ENCODE results near the gene HHAT.
"Not testable (repeated sequence)": the region's sequence is repeated elsewhere in the genome, so short reads cannot be mapped to it uniquely, and the experiment has no call there.

Gene HHAT

GRCh38 chr1:210397681-210398080, 69.0 kb downstream of the HHAT start:
- no peaks in the 10 kb centered on the region for H3K27me3 Mint-ChIP-seq
- H3K9me3 Mint-ChIP-seq: no peaks in the 10 kb centered on the region
- no peak overlapping the region for H3K4me3 Mint-ChIP-seq
- H3K4me1 Mint-ChIP-seq (ENCODE audit: low read depth in 2 of 2): peaks cover 20 to 35% of the 10 kb centered on the region in 2 donors
- H3K36me3 Mint-ChIP-seq (ENCODE audit: insufficient read depth): peaks cover 4% of the 10 kb centered on the region
- DNase-seq (no peak), ATAC-seq (replicated peaks) (no peak)
- peak overlapping the region in 1 of 2 donors; percentile 76 for H3K27ac Mint-ChIP-seq

- peaks cover 20 to 33% of the 10 kb centered on the region in 2 donors for H3K4me1 Mint-ChIP-seq (ENCODE audit: low read depth in 2 of 2)
- H3K27ac Mint-ChIP-seq: no peak overlapping the region
- H3K9me3 Mint-ChIP-seq: no peaks in the 10 kb centered on the region
- ATAC-seq (replicated peaks): no peak
- peaks cover 4% of the 10 kb centered on the region for H3K36me3 Mint-ChIP-seq (ENCODE audit: insufficient read depth)
- no peak for DNase-seq
- no peak overlapping the region for H3K4me3 Mint-ChIP-seq
- H3K27me3 Mint-ChIP-seq: no peaks in the 10 kb centered on the region
Measured at GRCh38 chr1:210398466-210398865, 69.8 kb downstream of the HHAT start.

GRCh38 chr1:210400043-210400840, 71.5 kb downstream of the HHAT start:
- ATAC-seq (replicated peaks): peak; percentile 67
- Mint-ChIP-seq H3K4me1 (ENCODE audit: low read depth in 2 of 2) (peaks cover 8 to 20% of the 10 kb centered on the region in 2 donors), H3K27me3 (no peaks in the 10 kb centered on the region)

GRCh38 chr1:210402560-210402959, 73.9 kb downstream of the HHAT start:
- Mint-ChIP-seq H3K27ac (peak overlapping the region in 1 of 2 donors; percentile 13), H3K9me3 (no peaks in the 10 kb centered on the region), H3K36me3 (ENCODE audit: insufficient read depth) (no peaks in the 10 kb centered on the region), H3K4me1 (ENCODE audit: low read depth in 2 of 2) (peaks cover 8 to 23% of the 10 kb centered on the region in 2 donors), H3K27me3 (no peaks in the 10 kb centered on the region), H3K4me3 (no peak overlapping the region)
- DNase-seq: no peak
- no peak for ATAC-seq (replicated peaks)

More at GRCh38 chr1:210400043-210400840, 71.5 kb downstream of the HHAT start:
- H3K4me3 Mint-ChIP-seq: peak overlapping the region in 1 of 2 donors; percentile 31
- no peaks in the 10 kb centered on the region for H3K9me3 Mint-ChIP-seq
- no peaks in the 10 kb centered on the region for H3K36me3 Mint-ChIP-seq (ENCODE audit: insufficient read depth)
- H3K27ac Mint-ChIP-seq: peak overlapping the region; percentile 4 to 42
- peak; percentile 30 to 46 (median 31) for DNase-seq

GRCh38 chr1:210405316-210405715, 76.6 kb downstream of the HHAT start:
- H3K4me3 Mint-ChIP-seq: no peak overlapping the region
- DNase-seq (no peak), ATAC-seq (replicated peaks) (no peak)
- H3K4me1 Mint-ChIP-seq (ENCODE audit: low read depth in 2 of 2): peaks cover 4 to 12% of the 10 kb centered on the region in 2 donors
- no peak overlapping the region for H3K27ac Mint-ChIP-seq
- no peaks in the 10 kb centered on the region for H3K9me3 Mint-ChIP-seq
- H3K36me3 Mint-ChIP-seq (ENCODE audit: insufficient read depth): no peaks in the 10 kb centered on the region
- no peaks in the 10 kb centered on the region for H3K27me3 Mint-ChIP-seq

GRCh38 chr1:210406341-210406740, 77.6 kb downstream of the HHAT start:
- not testable (repeated sequence) for ATAC-seq (replicated peaks); H3K4me3 Mint-ChIP-seq

GRCh38 chr1:210407207-210407886, 78.6 kb downstream of the HHAT start:
- H3K4me1 Mint-ChIP-seq (ENCODE audit: low read depth in 2 of 2): peaks cover 0 to 6% of the 10 kb centered on the region in 2 donors

More at GRCh38 chr1:210406341-210406740, 77.6 kb downstream of the HHAT start:
- not testable (repeated sequence) for H3K9me3 Mint-ChIP-seq; H3K27ac Mint-ChIP-seq; H3K36me3 Mint-ChIP-seq (ENCODE audit: insufficient read depth); DNase-seq; H3K4me1 Mint-ChIP-seq (ENCODE audit: low read depth in 2 of 2); H3K27me3 Mint-ChIP-seq

GRCh38 chr1:210407887-210408252, 79.2 kb downstream of the HHAT start:
- no peak for ATAC-seq (replicated peaks)
- DNase-seq: no peak
- H3K27ac Mint-ChIP-seq: no peak overlapping the region
- no peaks in the 10 kb centered on the region for H3K27me3 Mint-ChIP-seq
- no peaks in the 10 kb centered on the region for H3K36me3 Mint-ChIP-seq (ENCODE audit: insufficient read depth)
- H3K9me3 Mint-ChIP-seq: no peaks in the 10 kb centered on the region
- H3K4me3 Mint-ChIP-seq: no peak overlapping the region
- H3K4me1 Mint-ChIP-seq (ENCODE audit: low read depth in 2 of 2): peaks cover 0 to 6% of the 10 kb centered on the region in 2 donors

More at GRCh38 chr1:210407207-210407886, 78.6 kb downstream of the HHAT start:
- H3K4me3 Mint-ChIP-seq: no peak overlapping the region
- H3K27me3 Mint-ChIP-seq: no peaks in the 10 kb centered on the region
- ATAC-seq (replicated peaks): peak; percentile 69
- peak; percentile 60 to 70 (median 62) for DNase-seq
- no peaks in the 10 kb centered on the region for H3K36me3 Mint-ChIP-seq (ENCODE audit: insufficient read depth)
- no peak overlapping the region for H3K27ac Mint-ChIP-seq
- no peaks in the 10 kb centered on the region for H3K9me3 Mint-ChIP-seq

GRCh38 chr1:210412240-210412639, 83.5 kb downstream of the HHAT start:
- Mint-ChIP-seq H3K27me3 (no peaks in the 10 kb centered on the region), H3K4me3 (no peak overlapping the region), H3K27ac (no peak overlapping the region), H3K4me1 (ENCODE audit: low read depth in 2 of 2) (peaks cover 0 to 2% of the 10 kb centered on the region in 2 donors), H3K9me3 (no peaks in the 10 kb centered on the region), H3K36me3 (ENCODE audit: insufficient read depth) (no peaks in the 10 kb centered on the region)
- ATAC-seq (replicated peaks): no peak
- no peak for DNase-seq

- H3K27me3 Mint-ChIP-seq: no peaks in the 10 kb centered on the region
- H3K27ac Mint-ChIP-seq: no peak overlapping the region
- no peaks in the 10 kb centered on the region for H3K36me3 Mint-ChIP-seq (ENCODE audit: insufficient read depth)
- ATAC-seq (replicated peaks) (no peak), DNase-seq (no peak)
- no peaks in the 10 kb centered on the region for H3K9me3 Mint-ChIP-seq
- H3K4me3 Mint-ChIP-seq: no peak overlapping the region
- H3K4me1 Mint-ChIP-seq (ENCODE audit: low read depth in 2 of 2): no peaks in the 10 kb centered on the region
Measured at GRCh38 chr1:210413951-210414350, 85.2 kb downstream of the HHAT start.

- no peak for ATAC-seq (replicated peaks)
- Mint-ChIP-seq H3K36me3 (ENCODE audit: insufficient read depth) (no peaks in the 10 kb centered on the region), H3K9me3 (no peaks in the 10 kb centered on the region), H3K4me1 (ENCODE audit: low read depth in 2 of 2) (no peaks in the 10 kb centered on the region), H3K4me3 (no peak overlapping the region), H3K27me3 (no peaks in the 10 kb centered on the region), H3K27ac (no peak overlapping the region)
- DNase-seq: no peak
Measured at GRCh38 chr1:210415846-210416448, 87.2 kb downstream of the HHAT start.

- Mint-ChIP-seq H3K27me3 (no peaks in the 10 kb centered on the region), H3K4me3 (no peak overlapping the region), H3K36me3 (ENCODE audit: insufficient read depth) (no peaks in the 10 kb centered on the region), H3K4me1 (ENCODE audit: low read depth in 2 of 2) (no peaks in the 10 kb centered on the region), H3K9me3 (no peaks in the 10 kb centered on the region), H3K27ac (no peak overlapping the region)
- ATAC-seq (replicated peaks): no peak
- DNase-seq: no peak
Measured at GRCh38 chr1:210416681-210417080, 88.0 kb downstream of the HHAT start.

GRCh38 chr1:210417881-210418280, 89.2 kb downstream of the HHAT start:
- Mint-ChIP-seq H3K9me3 (no peaks in the 10 kb centered on the region), H3K27me3 (no peaks in the 10 kb centered on the region), H3K36me3 (ENCODE audit: insufficient read depth) (no peaks in the 10 kb centered on the region), H3K4me1 (ENCODE audit: low read depth in 2 of 2) (no peaks in the 10 kb centered on the region), H3K27ac (no peak overlapping the region), H3K4me3 (no peak overlapping the region)
- DNase-seq (no peak), ATAC-seq (replicated peaks) (no peak)

Data from effector memory CD8-positive, alpha-beta T cell (primary cell).